Transverse colon (tissue), 4 donors: ENCODE measurements around the gene KMT5B. TPM values are rescaled to one million over a fixed set of nuclear protein-coding genes. Genes with fewer than 3 reads are reported as not detected.
A peak's percentile ranks its signal among the peaks of the same experiment; 100 is the strongest.

Experiments used
- DNase-seq: peaks from one replicate; pipeline ENCODE4 v3.0.0-alpha.2; 2019
- H3K27ac ChIP-seq, 4 donors: fragments of 200-600 bp; sonication (generic); 2 replicates each; pipeline ENCODE4 v1.5.1; 2016 to 2018; ENCODE audit warnings: inconsistent platforms in 4 of 4
- H3K27me3 ChIP-seq: fragments of 200-600 bp; sonication (generic); 2 replicates; pipeline ENCODE4 v1.5.1; 2017; ENCODE audit warnings: inconsistent platforms
- H3K36me3 ChIP-seq, 4 donors: fragments of 200-600 bp; sonication (generic); 2 replicates each; pipeline ENCODE4 v1.5.1; 2017 to 2019; ENCODE audit warnings: inconsistent platforms in 4 of 4
- H3K4me1 ChIP-seq, 4 donors: fragments of 200-600 bp; sonication (generic); 2 replicates each; pipeline ENCODE4 v1.5.1; 2017 to 2020; ENCODE audit warnings: inconsistent platforms in 4 of 4
- H3K4me3 ChIP-seq, 4 donors: fragments of 200-600 bp; sonication (generic); 1 replicate in 1 of 4; 2 replicates in 3 of 4; pipeline versions ENCODE4 v1.5.1 to v1.6.1; 2017 to 2019; ENCODE audit warnings: inconsistent platforms in 4 of 4
- H3K9me3 ChIP-seq, 2 donors: fragments of 200-600 bp; sonication (generic); 2 replicates each; pipeline ENCODE4 v1.5.1; 2017 to 2019; ENCODE audit warnings: inconsistent platforms in 2 of 2
- CTCF ChIP-seq, 5 experiments: fragments of 200-600 bp in 3 of 5; fragments of 450-650 bp in 2 of 5; sonication (generic) in 3 of 5; IDR thresholded peaks; 1 replicate in 2 of 5; 2 replicates in 3 of 5; pipeline ENCODE4 v1.5.1; 2016 to 2017; ENCODE audit warnings: antibody characterized with exemption in 5 of 5, inconsistent platforms in 3 of 5, mild to moderate bottlenecking in 2 of 5, moderate library complexity in 1 of 5
- EP300 ChIP-seq: sonication (generic); formaldehyde crosslinking; IDR thresholded peaks from one replicate; pipeline ENCODE4 v1.6.1; 2017; ENCODE audit warnings: antibody characterized with exemption, low read depth
- POLR2A ChIP-seq: fragments of 450-650 bp; IDR thresholded peaks from one replicate; pipeline ENCODE4 v1.6.1; 2016; ENCODE audit warnings: antibody characterized with exemption, mild to moderate bottlenecking, moderate library complexity
- POLR2AphosphoS5 ChIP-seq, 3 donors: sonication (generic); formaldehyde crosslinking; IDR thresholded peaks; one replicate each; pipeline ENCODE4 v1.6.1; 2016; ENCODE audit warnings: antibody characterized with exemption in 3 of 3
- whole genome bisulfite sequencing, 2 donors: methylation state at CpG; one replicate each; pipeline ENCODE4 v1.1.5; 2018; ENCODE audit warnings: low coverage in 1 of 2; 5-methylcytosine and 5-hydroxymethylcytosine counted together
- in situ Hi-C, 4 donors: fragments of 200-750 bp; cut with MboI; loops; one replicate each; pipeline versions ENCODE4 v1.15.0 to v1.15.1; 2017; ENCODE audit warnings: low sequenced_read_pairs in 3 of 4, low pct_ligation_motif_present in 1 of 4, low pct_unique_long_range_greater_than_20kb in 1 of 4
- intact Hi-C: fragments of 100-400 bp; cut with DNase I; formaldehyde crosslinking; loops from one replicate; pipeline ENCODE4 v1.15.1; 2023; ENCODE audit warnings: low total_unique reads
- total RNA-seq, 4 donors: library from RNA; depleted of rRNA; stranded (reverse); fragments of >200 nt; gene quantifications; one replicate each; pipeline ENCODE4 v1.1.0, GENCODE V29; 2016

KMT5B gene
- total RNA-seq, 4 donors from 2014 or later: 33.4 to 71.4 (median 63.8) TPM

- peaks cover 38 to 66% (median 53%) of the 10 kb centered on the region in 4 donors for H3K4me1 ChIP-seq
- peak; percentile 67 for TF ChIP-seq POLR2A
- no peak for TF ChIP-seq EP300
- TF ChIP-seq POLR2AphosphoS5 (IDR thresholded peaks at IDR 0.05): peak in 2 of 3 donors; percentile 41 to 54
- peak in 2 of 5 experiments; percentile 21 to 22 for TF ChIP-seq CTCF (IDR thresholded peaks at IDR 0.05)
- no peaks in the 10 kb centered on the region for H3K27me3 ChIP-seq
- peak overlapping the region in 3 of 4 donors; percentile 70 to 80 (median 73) for H3K4me3 ChIP-seq
- 21 to 25% methylated on average over 12 to 14 of the region's 14 CpGs for WGBS, 2 donors
- H3K27ac ChIP-seq: peak overlapping the region; percentile 97 to 99 (median 98)
- DNase-seq: peak; percentile 64
- intact Hi-C loops: loop anchor here (5.0 kb wide), 1 partner anchor 89 kb away; the partner anchor contains the start of gene CHKA
- no peaks in the 10 kb centered on the region for H3K36me3 ChIP-seq
- H3K9me3 ChIP-seq: no peaks in the 10 kb centered on the region
- in situ Hi-C loops: no loop called here
Measured at GRCh38 chr11:68211546-68211945, 1.6 kb downstream of the KMT5B start.

GRCh38 chr11:68206211-68206610 lies 6.9 kb downstream of the KMT5B start:
- Histone ChIP-seq H3K9me3 (no peaks in the 10 kb centered on the region), H3K27me3 (no peaks in the 10 kb centered on the region), H3K27ac (peak overlapping the region in 1 of 4 donors; percentile 5), H3K36me3 (no peaks in the 10 kb centered on the region), H3K4me3 (no peak overlapping the region), H3K4me1 (peaks cover 29 to 84% (median 36%) of the 10 kb centered on the region in 4 donors)
- intact Hi-C loops (loop anchor here (10.0 kb wide), 1 partner anchor 201 kb away; the partner anchor contains the start of gene UNC93B1), in situ Hi-C loops (no loop called here)
- TF ChIP-seq CTCF (IDR thresholded peaks at IDR 0.05) (peak; percentile 73 to 86 (median 83)), POLR2A (no peak), POLR2AphosphoS5 (IDR thresholded peaks at IDR 0.05) (no peak)
- DNase-seq: no peak
- 32 to 41% methylated on average over 3 to 5 of the region's 5 CpGs for WGBS, 2 donors

- intact Hi-C loops (loop anchor here (10.0 kb wide), 1 partner anchor 200 kb away; the partner anchor contains the start of gene UNC93B1), in situ Hi-C loops (no loop called here)
- TF ChIP-seq EP300 (no peak), POLR2AphosphoS5 (IDR thresholded peaks at IDR 0.05) (no peak)
- Histone ChIP-seq H3K9me3 (no peaks in the 10 kb centered on the region), H3K4me1 (peaks cover 15 to 79% (median 22%) of the 10 kb centered on the region in 4 donors), H3K4me3 (no peak overlapping the region), H3K27ac (no peak overlapping the region), H3K36me3 (no peaks in the 10 kb centered on the region), H3K27me3 (no peaks in the 10 kb centered on the region)
- no peak for DNase-seq
- WGBS, 2 donors: 51 to 53% methylated on average over 6 of the region's 6 CpGs
Measured at GRCh38 chr11:68204402-68204801, 8.7 kb downstream of the KMT5B start.

- intact Hi-C loops (loop anchor here (10.0 kb wide), 1 partner anchor 197 kb away; the partner anchor contains the start of gene UNC93B1), in situ Hi-C loops (no loop called here)
- TF ChIP-seq POLR2A (no peak), EP300 (no peak), POLR2AphosphoS5 (IDR thresholded peaks at IDR 0.05) (no peak), CTCF (IDR thresholded peaks at IDR 0.05) (no peak)
- Histone ChIP-seq H3K27ac (no peak overlapping the region), H3K9me3 (no peaks in the 10 kb centered on the region), H3K27me3 (no peaks in the 10 kb centered on the region), H3K4me3 (no peak overlapping the region), H3K36me3 (no peaks in the 10 kb centered on the region), H3K4me1 (peaks cover 4 to 70% (median 11%) of the 10 kb centered on the region in 4 donors)
- DNase-seq: no peak
- WGBS, 2 donors: 0 to 64% methylated on average over 1 to 2 of the region's 2 CpGs
Measured at GRCh38 chr11:68202165-68202564, 10.9 kb downstream of the KMT5B start.

- H3K36me3 ChIP-seq: no peaks in the 10 kb centered on the region
- intact Hi-C loops (loop anchor here (10.0 kb wide), 1 partner anchor 197 kb away; the partner anchor contains the start of gene UNC93B1), in situ Hi-C loops (no loop called here)
- DNase-seq: no peak
- WGBS, 2 donors: 86 to 87% methylated on average over 4 of the region's 4 CpGs
- peaks cover 8 to 70% (median 14%) of the 10 kb centered on the region in 4 donors for H3K4me1 ChIP-seq
- H3K27ac ChIP-seq: no peak overlapping the region
- H3K4me3 ChIP-seq: no peak overlapping the region
- TF ChIP-seq EP300 (no peak), POLR2A (no peak), CTCF (IDR thresholded peaks at IDR 0.05) (no peak), POLR2AphosphoS5 (IDR thresholded peaks at IDR 0.05) (no peak)
- no peaks in the 10 kb centered on the region for H3K9me3 ChIP-seq
- H3K27me3 ChIP-seq: no peaks in the 10 kb centered on the region
Measured at GRCh38 chr11:68201492-68201891, 11.6 kb downstream of the KMT5B start.
